HG03095 (cell line): ENCODE data around the gene NUP188.
A peak's percentile ranks its signal among the peaks of the same experiment; 100 is the strongest.
"Not testable (repeated sequence)": the region's sequence is repeated elsewhere in the genome, so short reads cannot be mapped to it uniquely, and the experiment has no call there.

Source experiments
- ATAC-seq: cut with Tn5 transposase; IDR thresholded peaks from one replicate; pipeline ENCODE4 v1.9.1; 2021; ENCODE audit warnings: moderate library complexity; ENCODE audit not compliant: unreplicated experiment

NUP188 gene

DNA sequence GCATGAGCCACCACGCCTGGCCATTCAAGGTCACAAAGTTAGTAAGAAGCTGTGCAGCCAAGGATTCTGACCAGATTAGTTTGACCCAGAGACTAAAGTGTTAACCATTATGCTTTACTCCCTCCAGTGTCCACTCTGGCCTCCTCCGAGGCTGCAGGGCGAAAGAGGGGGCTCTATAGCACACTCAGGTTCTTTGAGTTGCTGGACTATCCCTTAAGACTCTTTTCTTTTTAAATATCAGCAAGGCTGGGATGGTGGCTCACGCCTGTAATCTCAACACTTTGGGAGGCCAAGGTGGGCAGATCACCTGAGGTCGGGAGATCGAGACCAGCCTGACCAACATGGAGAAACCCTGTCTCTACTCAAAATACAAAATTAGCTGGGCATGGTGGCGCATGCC lies 2.5 kb upstream of the NUP188 start:
- ATAC-seq, result not testable (repeated sequence)

GRCh38 chr9:128945798-128946501 lies 1.5 kb upstream of the NUP188 start:
- no peak for ATAC-seq

- ATAC-seq, result peak; percentile 21
Observed at GRCh38 chr9:128946571-128947276, 775 bp upstream of the NUP188 start.

DNA sequence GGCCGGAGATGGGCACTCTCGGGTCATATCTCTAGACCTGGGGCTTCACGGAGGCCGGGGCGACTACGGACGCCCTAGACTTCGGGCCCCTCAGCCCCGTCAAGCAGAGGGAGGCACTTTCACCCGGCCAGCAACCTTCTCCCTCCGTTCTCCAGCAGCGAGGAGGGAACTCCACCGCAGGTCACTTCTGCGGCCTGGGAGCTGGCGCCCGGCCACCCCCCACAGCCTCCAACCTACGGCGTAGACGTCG lies 297 bp upstream of the NUP188 start:
- no peak for ATAC-seq

DNA sequence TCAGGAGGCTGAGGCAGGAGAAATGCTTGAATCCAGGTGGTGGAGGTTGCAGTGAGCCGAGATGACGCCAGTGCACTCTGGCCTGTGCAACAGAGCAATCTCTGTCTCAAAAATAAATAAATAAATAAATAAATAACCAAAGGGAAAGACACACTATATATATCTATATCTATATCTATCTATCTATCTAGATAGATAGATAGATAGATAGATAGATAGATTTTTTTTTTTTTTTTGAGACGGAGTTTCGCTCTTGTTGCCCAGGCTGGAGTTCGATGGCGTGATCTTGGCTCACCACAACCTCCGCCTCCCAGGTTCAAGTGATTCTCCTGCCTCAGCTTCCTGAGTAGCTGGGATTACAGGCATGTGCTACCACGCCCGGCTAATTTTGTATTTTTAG lies 13.9 kb downstream of the NUP188 start:
- not testable (repeated sequence) for ATAC-seq

DNA sequence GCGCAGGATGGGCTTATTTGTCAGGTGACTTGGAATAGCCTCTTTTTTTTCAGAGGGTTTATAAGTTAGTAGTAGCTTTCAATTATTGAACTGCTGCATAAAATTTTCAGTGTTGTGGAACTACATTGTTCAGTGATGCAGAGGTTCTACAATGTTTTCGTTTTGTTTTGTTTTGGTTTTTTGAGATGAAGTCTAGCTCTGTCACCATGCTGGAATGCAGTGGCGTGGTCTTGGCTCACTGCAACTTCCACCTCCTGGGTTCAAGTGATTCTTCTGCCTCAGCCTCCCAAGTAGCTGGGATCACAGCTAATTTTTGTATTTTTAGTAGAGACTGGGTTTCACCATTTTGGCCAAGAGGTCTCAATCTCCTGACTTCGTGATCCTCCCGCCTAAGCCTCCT lies 22.0 kb downstream of the NUP188 start:
- no peak for ATAC-seq

DNA sequence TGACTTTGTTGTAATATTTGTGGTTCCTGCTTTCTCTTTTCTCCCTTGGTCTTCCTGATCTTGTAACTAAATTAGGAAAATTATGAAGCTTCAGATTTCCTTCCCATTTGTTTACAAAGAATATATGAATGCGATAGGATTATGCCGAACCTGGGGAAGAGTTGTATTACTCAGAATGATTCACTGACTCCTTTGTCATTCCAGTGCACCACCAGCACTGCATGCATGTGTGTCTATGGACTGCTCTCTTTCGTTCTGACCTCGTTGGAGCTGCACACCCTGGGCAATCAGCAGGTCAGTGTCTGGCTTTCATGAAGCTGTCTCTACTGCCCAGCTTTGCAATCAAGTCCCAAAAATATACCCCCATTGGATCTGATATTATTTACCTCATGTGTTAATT lies 25.5 kb downstream of the NUP188 start:
- ATAC-seq, result no peak

DNA sequence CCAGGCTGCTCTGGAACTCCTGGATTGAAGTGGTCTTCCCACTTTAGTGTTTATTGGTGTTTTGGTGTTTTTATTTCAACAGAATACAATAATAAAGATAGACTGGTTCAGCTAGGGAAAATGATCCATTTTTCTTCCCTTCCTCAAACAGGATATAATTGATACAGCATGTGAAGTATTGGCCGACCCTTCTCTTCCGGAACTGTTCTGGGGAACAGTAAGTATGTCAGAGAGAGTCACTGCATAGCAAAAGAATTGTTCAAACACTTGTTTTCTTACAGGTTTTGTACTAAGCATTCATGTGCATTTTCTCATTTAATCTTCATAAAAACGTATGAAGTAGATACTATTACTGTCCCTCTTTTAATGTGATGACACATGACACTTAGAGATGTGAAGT lies 31.6 kb downstream of the NUP188 start:
- ATAC-seq, result no peak

DNA sequence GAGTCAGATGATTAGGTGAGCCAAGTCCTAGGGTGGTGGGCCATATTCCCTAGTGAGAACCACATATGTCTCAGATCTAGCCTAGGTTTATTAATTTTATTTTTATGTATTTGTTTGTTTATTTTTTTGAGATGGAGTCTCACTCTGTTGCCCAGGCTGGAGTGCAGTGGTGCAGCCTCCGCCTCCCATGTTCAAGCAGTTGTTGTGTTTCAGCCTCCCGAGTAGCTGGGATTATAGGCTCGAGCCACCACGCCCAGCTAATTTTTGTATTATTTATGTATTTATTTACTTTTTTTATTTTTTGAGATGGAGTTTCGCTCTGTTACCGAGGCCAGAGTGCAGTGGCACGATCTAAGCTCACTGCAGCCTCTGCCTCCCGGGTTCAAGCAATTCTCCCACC lies 36.0 kb downstream of the NUP188 start:
- ATAC-seq, result no peak

- no peak for ATAC-seq
Observed at GRCh38 chr9:128986671-128987070, 39.2 kb downstream of the NUP188 start.

GRCh38 chr9:128987805-128988204 lies 40.3 kb downstream of the NUP188 start:
- no peak for ATAC-seq

DNA sequence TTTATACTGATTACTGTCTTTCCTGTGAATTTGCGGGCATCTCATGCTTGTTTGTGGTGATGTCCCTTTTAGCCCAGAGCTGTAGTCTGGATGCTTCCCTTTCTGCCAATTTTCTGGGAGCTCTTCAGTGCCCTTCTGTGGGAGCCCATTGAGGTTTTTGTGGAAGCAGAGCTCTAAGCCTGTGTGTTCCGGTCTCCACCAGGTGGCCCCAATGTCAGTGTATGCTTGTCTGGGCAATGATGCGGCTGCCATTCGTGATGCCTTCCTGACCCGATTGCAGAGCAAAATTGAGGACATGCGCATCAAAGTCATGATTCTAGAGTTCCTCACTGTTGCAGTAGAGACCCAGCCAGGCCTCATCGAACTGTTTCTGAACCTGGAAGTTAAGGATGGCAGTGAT lies 45.5 kb downstream of the NUP188 start:
- no peak for ATAC-seq

DNA sequence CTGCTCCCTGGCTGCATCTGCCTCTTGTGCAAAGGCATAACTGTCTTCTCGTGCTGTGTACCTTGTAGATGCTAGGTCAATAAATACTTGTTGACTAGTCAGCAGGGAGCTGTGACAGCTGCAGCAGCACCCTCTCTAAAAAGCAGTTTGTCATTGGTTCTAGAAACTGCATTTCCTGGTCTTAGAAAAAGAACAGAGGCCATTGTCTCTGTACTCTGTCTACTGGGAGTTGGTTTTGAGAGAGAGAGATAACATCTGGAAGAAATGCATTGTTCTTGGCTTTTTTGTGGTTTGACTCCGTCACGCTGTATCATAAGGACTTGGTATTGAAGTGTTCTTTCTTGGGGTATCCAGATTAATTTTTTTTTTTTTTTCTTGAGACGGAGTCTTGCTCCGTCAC lies 48.3 kb downstream of the NUP188 start:
- ATAC-seq, result no peak

- ATAC-seq, result no peak
Observed at GRCh38 chr9:128998462-128998861, 51.0 kb downstream of the NUP188 start.

- ATAC-seq, result no peak
Observed at GRCh38 chr9:128999581-129000206, 52.2 kb downstream of the NUP188 start.

- ATAC-seq, result no peak
Observed at GRCh38 chr9:129001504-129002325, 54.2 kb downstream of the NUP188 start.

- no peak for ATAC-seq
Observed at GRCh38 chr9:129002992-129003391, 55.5 kb downstream of the NUP188 start.

- ATAC-seq, result not testable (repeated sequence)
Observed at GRCh38 chr9:129004173-129004572, 56.7 kb downstream of the NUP188 start.

DNA sequence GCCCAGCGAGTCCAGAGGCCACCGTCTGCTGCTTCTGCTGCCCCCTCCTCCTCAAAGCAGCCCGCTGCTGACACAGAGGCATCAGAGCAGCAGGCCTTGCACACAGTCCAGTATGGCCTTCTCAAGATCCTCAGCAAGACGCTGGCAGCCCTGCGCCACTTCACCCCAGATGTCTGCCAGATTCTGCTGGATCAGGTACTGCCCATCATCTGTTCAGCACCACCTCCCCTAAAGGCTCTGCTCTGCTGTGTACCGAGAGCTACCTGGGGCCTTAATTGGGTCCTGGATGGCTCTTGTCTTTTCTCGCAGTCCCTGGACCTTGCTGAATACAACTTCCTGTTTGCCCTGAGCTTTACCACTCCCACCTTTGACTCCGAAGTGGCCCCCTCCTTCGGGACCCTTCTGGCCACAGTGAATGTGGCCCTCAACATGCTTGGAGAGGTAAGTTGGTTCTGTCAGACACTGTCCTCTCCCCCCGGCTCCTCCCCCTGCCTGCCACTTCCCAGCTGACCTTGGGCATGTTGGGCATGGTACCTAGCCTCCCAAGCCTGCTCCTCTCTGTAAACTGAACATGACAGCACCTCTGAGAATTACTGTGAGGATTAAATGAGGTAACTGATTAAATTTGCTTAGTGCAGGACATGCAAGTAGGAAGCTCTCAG lies 58.0 kb downstream of the NUP188 start:
- ATAC-seq, result no peak

- no peak for ATAC-seq
Observed at GRCh38 chr9:129006328-129007034, 59.0 kb downstream of the NUP188 start.
